Neuronal stem cell (in vitro differentiated cells): ENCODE data around the gene LYZL4.

Source experiments
- DNase-seq: peaks from one replicate; pipeline ENCODE4 v3.0.0-alpha.2; 2013; ENCODE audit warnings: low spot score
- H2AFZ ChIP-seq: one replicate; pipeline ENCODE4 v1.6.1; 2013; ENCODE audit warnings: mild to moderate bottlenecking, low read length, inconsistent platforms
- H2AK5ac ChIP-seq: 2 replicates; pipeline ENCODE4 v1.6.1; 2013; ENCODE audit warnings: low read depth, mild to moderate bottlenecking, inconsistent platforms, low read length, moderate library complexity, mixed read lengths
- H2BK120ac ChIP-seq: 2 replicates; pipeline ENCODE4 v1.6.1; 2013; ENCODE audit warnings: low read depth, mild to moderate bottlenecking, inconsistent platforms, low read length, moderate library complexity, mixed read lengths
- H2BK12ac ChIP-seq: one replicate; pipeline ENCODE4 v1.6.1; 2013; ENCODE audit warnings: low read length, inconsistent platforms
- H2BK15ac ChIP-seq: 2 replicates; pipeline ENCODE4 v1.6.1; 2013; ENCODE audit warnings: mild to moderate bottlenecking, low read length, inconsistent platforms, mixed read lengths
- H2BK5ac ChIP-seq: one replicate; pipeline ENCODE4 v1.6.1; 2013; ENCODE audit warnings: inconsistent platforms, mild to moderate bottlenecking, low read length, moderate library complexity
- H3K14ac ChIP-seq: one replicate; pipeline ENCODE4 v1.6.1; 2013; ENCODE audit warnings: low read length, inconsistent platforms
- H3K18ac ChIP-seq: 2 replicates; pipeline ENCODE4 v1.6.1; 2013; ENCODE audit warnings: low read length, inconsistent platforms
- H3K23ac ChIP-seq: 2 replicates; pipeline ENCODE4 v1.6.1; 2013; ENCODE audit warnings: low read depth, mild to moderate bottlenecking, mixed read lengths, low read length, inconsistent platforms; ENCODE audit not compliant: poor library complexity
- H3K27ac ChIP-seq: replicated peaks from 3 replicates; pipeline ENCODE4 v1.5.1; 2013; ENCODE audit warnings: low read length, inconsistent platforms
- H3K27me3 ChIP-seq, 3 experiments: 2 replicates each; pipeline ENCODE4 v1.6.1; 2013; ENCODE audit warnings: low read length in 3 of 3, mild to moderate bottlenecking in 2 of 3, inconsistent platforms in 1 of 3, low read depth in 1 of 3, mixed read lengths in 1 of 3, moderate library complexity in 1 of 3; ENCODE audit not compliant: control insufficient read depth in 3 of 3, insufficient read depth in 3 of 3
- H3K36me3 ChIP-seq, 2 donors: replicated peaks in 1 of 2; 2 replicates each; pipeline ENCODE4 v1.6.1; 2013; ENCODE audit warnings: low read length in 2 of 2; ENCODE audit not compliant: control insufficient read depth in 2 of 2, insufficient read depth in 2 of 2
- H3K4ac ChIP-seq: 2 replicates; pipeline ENCODE4 v1.6.1; 2013; ENCODE audit warnings: inconsistent platforms, mild to moderate bottlenecking, low read length, moderate library complexity
- H3K4me1 ChIP-seq, 2 donors: 1 replicate in 1 of 2; 2 replicates in 1 of 2; pipeline ENCODE4 v1.6.1; 2013; ENCODE audit warnings: low read length in 2 of 2, low read depth in 1 of 2; ENCODE audit not compliant: control insufficient read depth in 2 of 2, insufficient read depth in 1 of 2
- H3K4me2 ChIP-seq: one replicate; pipeline ENCODE4 v1.6.1; 2013; ENCODE audit warnings: mild to moderate bottlenecking, low read length, inconsistent platforms; ENCODE audit not compliant: insufficient read depth, poor library complexity, severe bottlenecking
- H3K4me3 ChIP-seq, 2 donors: 2 replicates each; pipeline ENCODE4 v1.5.1; 2013; ENCODE audit warnings: low read length in 2 of 2, mild to moderate bottlenecking in 2 of 2, inconsistent platforms in 1 of 2, moderate library complexity in 1 of 2
- H3K79me1 ChIP-seq: one replicate; pipeline ENCODE4 v1.6.1; 2013; ENCODE audit warnings: low read depth, mild to moderate bottlenecking, inconsistent platforms, low read length, moderate library complexity
- H3K9ac ChIP-seq: one replicate; pipeline ENCODE4 v1.6.1; 2013; ENCODE audit warnings: mild to moderate bottlenecking, low read depth, low read length, inconsistent platforms; ENCODE audit not compliant: poor library complexity
- H3K9me3 ChIP-seq, 2 donors: replicated peaks in 1 of 2; 2 replicates each; pipeline versions ENCODE3 to v1.6.1; 2013; ENCODE audit warnings: low read length in 2 of 2, mild to moderate bottlenecking in 2 of 2, inconsistent platforms in 1 of 2, low read depth in 1 of 2, mixed read lengths in 1 of 2, moderate library complexity in 1 of 2; ENCODE audit not compliant: control insufficient read depth in 2 of 2, insufficient read depth in 1 of 2
- H4K8ac ChIP-seq: one replicate; pipeline ENCODE4 v1.6.1; 2013; ENCODE audit warnings: low read depth, mild to moderate bottlenecking, inconsistent platforms, low read length, moderate library complexity
- H4K91ac ChIP-seq: one replicate; pipeline ENCODE4 v1.6.1; 2013; ENCODE audit warnings: low read length, low read depth, mild to moderate bottlenecking, inconsistent platforms; ENCODE audit not compliant: poor library complexity
- WGBS, 2 donors: extraction: QIAGEN DNeasy Blood & Tissue Kit; methylation state at CpG; one replicate each; pipeline ENCODE4 v1.1.7; 2013; ENCODE audit warnings: missing lambda C conversion rate in 2 of 2, mixed read lengths in 1 of 2; ENCODE audit not compliant: insufficient read length in 2 of 2, insufficient replicate concordance in 1 of 2; ENCODE audit errors: extremely low coverage in 2 of 2; 5-methylcytosine and 5-hydroxymethylcytosine counted together

LYZL4 gene

GRCh38 chr3:42377681-42378080, 32.7 kb downstream of the LYZL4 start:
- Histone ChIP-seq H3K9ac (no peak overlapping the region), H2BK15ac (no peak overlapping the region), H2BK12ac (no peak overlapping the region), H3K79me1 (no peaks in the 10 kb centered on the region), H3K27ac (no peak overlapping the region), H3K36me3 (no peaks in the 10 kb centered on the region), H3K18ac (no peak overlapping the region), H3K4me2 (no peak overlapping the region), H2BK5ac (no peak overlapping the region), H4K91ac (peak overlapping the region; percentile 83), H3K4me1 (peaks cover 0 to 4% of the 10 kb centered on the region in 2 donors), H3K9me3 (no peaks in the 10 kb centered on the region), H3K14ac (no peak overlapping the region), H3K4me3 (no peak overlapping the region), H2AK5ac (no peak overlapping the region), H2BK120ac (no peak overlapping the region), H3K23ac (no peak overlapping the region), H3K4ac (no peak overlapping the region), H3K27me3 (peaks cover 0 to 7% (median 0%) of the 10 kb centered on the region in 3 experiments), H2AFZ (no peak overlapping the region), H4K8ac (no peak overlapping the region)
- WGBS, 2 donors, result no CpG with 5 or more reads among the region's 2 CpGs
- no peak for DNase-seq

- Histone ChIP-seq H2BK15ac (no peak overlapping the region), H3K27me3 (peaks cover 0 to 7% (median 0%) of the 10 kb centered on the region in 3 experiments), H3K27ac (no peak overlapping the region), H3K4me2 (no peak overlapping the region), H2AK5ac (no peak overlapping the region), H3K4ac (no peak overlapping the region), H2BK5ac (no peak overlapping the region), H3K14ac (no peak overlapping the region), H3K18ac (peak overlapping the region; percentile 40), H4K8ac (no peak overlapping the region), H4K91ac (no peak overlapping the region), H3K4me1 (peaks cover 0 to 4% of the 10 kb centered on the region in 2 donors), H2BK12ac (no peak overlapping the region), H3K23ac (no peak overlapping the region), H2BK120ac (no peak overlapping the region), H2AFZ (no peak overlapping the region), H3K36me3 (no peaks in the 10 kb centered on the region), H3K9ac (no peak overlapping the region), H3K9me3 (no peaks in the 10 kb centered on the region), H3K4me3 (no peak overlapping the region), H3K79me1 (no peaks in the 10 kb centered on the region)
- no peak for DNase-seq
- no CpG with 5 or more reads among the region's 4 CpGs for WGBS, 2 donors
These were observed 34.0 kb downstream of the LYZL4 start for GRCh38 chr3:42376344-42376798.

- Histone ChIP-seq H3K27ac (no peak overlapping the region), H3K4ac (no peak overlapping the region), H4K8ac (no peak overlapping the region), H2BK12ac (no peak overlapping the region), H2BK5ac (no peak overlapping the region), H4K91ac (no peak overlapping the region), H3K9me3 (no peaks in the 10 kb centered on the region), H3K23ac (no peak overlapping the region), H3K4me1 (peaks cover 0 to 4% of the 10 kb centered on the region in 2 donors), H2BK120ac (no peak overlapping the region), H3K79me1 (no peaks in the 10 kb centered on the region), H3K14ac (no peak overlapping the region), H3K4me3 (no peak overlapping the region), H3K18ac (no peak overlapping the region), H3K9ac (no peak overlapping the region), H2AFZ (no peak overlapping the region), H2AK5ac (no peak overlapping the region), H3K27me3 (peaks cover 0 to 6% (median 0%) of the 10 kb centered on the region in 3 experiments), H3K4me2 (no peak overlapping the region), H2BK15ac (no peak overlapping the region), H3K36me3 (no peaks in the 10 kb centered on the region)
- WGBS, 2 donors, result no CpG with 5 or more reads among the region's 6 CpGs
- DNase-seq, result no peak
These were observed 35.1 kb downstream of the LYZL4 start for GRCh38 chr3:42375121-42375800.

GRCh38 chr3:42371776-42372175, 38.6 kb downstream of the LYZL4 start:
- Histone ChIP-seq H4K8ac (no peak overlapping the region), H2BK5ac (no peak overlapping the region), H2BK12ac (no peak overlapping the region), H3K4me2 (no peak overlapping the region), H3K9ac (no peak overlapping the region), H3K36me3 (no peaks in the 10 kb centered on the region), H3K4me3 (no peak overlapping the region), H2BK15ac (no peak overlapping the region), H3K18ac (no peak overlapping the region), H2AFZ (no peak overlapping the region), H3K27me3 (no peaks in the 10 kb centered on the region), H3K27ac (no peak overlapping the region), H3K9me3 (no peaks in the 10 kb centered on the region), H3K14ac (no peak overlapping the region), H3K4me1 (peaks cover 0 to 6% of the 10 kb centered on the region in 2 donors), H2BK120ac (no peak overlapping the region), H3K4ac (no peak overlapping the region), H3K23ac (no peak overlapping the region), H3K79me1 (no peaks in the 10 kb centered on the region), H2AK5ac (no peak overlapping the region), H4K91ac (no peak overlapping the region)
- DNase-seq, result no peak
- WGBS, 2 donors, result no CpG with 5 or more reads among the region's 3 CpGs
